HG03521 (cell line): ENCODE results near the gene CXCR1.
"Not testable (repeated sequence)": the region's sequence is repeated elsewhere in the genome, so short reads cannot be mapped to it uniquely, and the experiment has no call there.

Experiments used
- ATAC-seq: cut with Tn5 transposase; IDR thresholded peaks from one replicate; pipeline ENCODE4 v1.9.1; 2021; ENCODE audit warnings: mild to moderate bottlenecking, moderate library complexity; ENCODE audit not compliant: unreplicated experiment

The CXCR1 gene

GRCh38 chr2:218166791-218167190 is at the start of gene CXCR1:
TSS of gene CXCR1 (minus strand) at chr2:218166962. CDS start at chr2:218165211, 1,751 bp downstream.
- no peak for ATAC-seq

GRCh38 chr2:218216336-218216673 is 49.5 kb upstream of the CXCR1 start:
- no peak for ATAC-seq

- no peak for ATAC-seq
Measured at GRCh38 chr2:218214116-218214515, 47.4 kb upstream of the CXCR1 start.

- ATAC-seq = no peak
Measured at GRCh38 chr2:218209078-218209477, 42.3 kb upstream of the CXCR1 start.

GRCh38 chr2:218202266-218202665 is 35.5 kb upstream of the CXCR1 start:
- no peak for ATAC-seq

GRCh38 chr2:218196974-218197373 is 30.2 kb upstream of the CXCR1 start:
- ATAC-seq = no peak

- no peak for ATAC-seq
Measured at GRCh38 chr2:218194880-218195279, 28.1 kb upstream of the CXCR1 start.

- ATAC-seq = no peak
Measured at GRCh38 chr2:218193701-218194100, 26.9 kb upstream of the CXCR1 start.

GRCh38 chr2:218192902-218193430 is 26.2 kb upstream of the CXCR1 start:
- ATAC-seq = no peak

GRCh38 chr2:218188528-218188927 is 21.8 kb upstream of the CXCR1 start:
- ATAC-seq = no peak

- no peak for ATAC-seq
Measured at GRCh38 chr2:218187296-218188015, 20.7 kb upstream of the CXCR1 start.

GRCh38 chr2:218186876-218187275 is 20.1 kb upstream of the CXCR1 start:
- ATAC-seq = no peak

- ATAC-seq = peak; percentile 78
Measured at GRCh38 chr2:218186355-218186766, 19.6 kb upstream of the CXCR1 start.

GRCh38 chr2:218184331-218184730 is 17.6 kb upstream of the CXCR1 start:
- ATAC-seq = no peak

- no peak for ATAC-seq
Measured at GRCh38 chr2:218180467-218181114, 13.8 kb upstream of the CXCR1 start.

- no peak for ATAC-seq
Measured at GRCh38 chr2:218179782-218180181, 13.0 kb upstream of the CXCR1 start.

GRCh38 chr2:218172845-218173244 is 6.1 kb upstream of the CXCR1 start:
- ATAC-seq = no peak

GRCh38 chr2:218171744-218172143 is 5.0 kb upstream of the CXCR1 start:
- ATAC-seq = not testable (repeated sequence)

- no peak for ATAC-seq
Measured at GRCh38 chr2:218169757-218170546, 3.2 kb upstream of the CXCR1 start.

- ATAC-seq = no peak
Measured at GRCh38 chr2:218168635-218169462, 2.1 kb upstream of the CXCR1 start.

- ATAC-seq = no peak
Measured at GRCh38 chr2:218168016-218168415, 1.3 kb upstream of the CXCR1 start.
